ENCODE measurements around the gene KLHL35.

KLHL35 gene

DNA sequence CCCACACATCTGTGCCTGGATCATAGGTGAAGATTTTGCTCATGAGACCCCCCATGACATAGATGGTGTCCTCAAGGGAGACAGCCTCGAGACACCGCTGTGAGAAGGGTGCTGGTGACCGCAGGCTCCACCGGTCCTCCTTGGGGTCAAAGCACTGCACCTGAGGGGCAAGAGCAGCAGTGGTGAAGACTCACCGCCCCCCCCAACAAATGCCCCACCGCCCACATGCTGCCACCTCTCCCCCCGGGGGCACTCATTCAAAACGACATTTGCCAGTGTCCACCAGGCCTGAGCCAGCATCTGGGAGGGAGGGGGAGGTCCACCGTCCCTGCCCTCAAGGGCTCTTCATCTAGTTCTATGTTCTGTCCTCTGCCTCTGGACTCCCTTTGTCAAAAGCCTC, 9.3 kb downstream of the KLHL35 start:
- no peak for TF ChIP-seq SIN3A (IDR thresholded peaks at IDR 0.05; ENCODE audit: borderline replicate concordance, insufficient read depth, low read length)
- no peak for TF ChIP-seq TAF1 (IDR thresholded peaks at IDR 0.05; ENCODE audit: borderline replicate concordance, insufficient read depth, low read length)
- TF ChIP-seq POLR2AphosphoS5 (IDR thresholded peaks at IDR 0.05; ENCODE audit: low read depth, low read length): no peak
- no peak for TF ChIP-seq FOXP2 (optimal IDR thresholded peaks at IDR 0.05; ENCODE audit: borderline replicate concordance, extremely low read depth, extremely low read length, insufficient read depth)
- TF ChIP-seq REST (IDR thresholded peaks at IDR 0.05; ENCODE audit: insufficient read depth in 1 of 2, low read depth in 2 of 2, low read length in 2 of 2): no peak

DNA sequence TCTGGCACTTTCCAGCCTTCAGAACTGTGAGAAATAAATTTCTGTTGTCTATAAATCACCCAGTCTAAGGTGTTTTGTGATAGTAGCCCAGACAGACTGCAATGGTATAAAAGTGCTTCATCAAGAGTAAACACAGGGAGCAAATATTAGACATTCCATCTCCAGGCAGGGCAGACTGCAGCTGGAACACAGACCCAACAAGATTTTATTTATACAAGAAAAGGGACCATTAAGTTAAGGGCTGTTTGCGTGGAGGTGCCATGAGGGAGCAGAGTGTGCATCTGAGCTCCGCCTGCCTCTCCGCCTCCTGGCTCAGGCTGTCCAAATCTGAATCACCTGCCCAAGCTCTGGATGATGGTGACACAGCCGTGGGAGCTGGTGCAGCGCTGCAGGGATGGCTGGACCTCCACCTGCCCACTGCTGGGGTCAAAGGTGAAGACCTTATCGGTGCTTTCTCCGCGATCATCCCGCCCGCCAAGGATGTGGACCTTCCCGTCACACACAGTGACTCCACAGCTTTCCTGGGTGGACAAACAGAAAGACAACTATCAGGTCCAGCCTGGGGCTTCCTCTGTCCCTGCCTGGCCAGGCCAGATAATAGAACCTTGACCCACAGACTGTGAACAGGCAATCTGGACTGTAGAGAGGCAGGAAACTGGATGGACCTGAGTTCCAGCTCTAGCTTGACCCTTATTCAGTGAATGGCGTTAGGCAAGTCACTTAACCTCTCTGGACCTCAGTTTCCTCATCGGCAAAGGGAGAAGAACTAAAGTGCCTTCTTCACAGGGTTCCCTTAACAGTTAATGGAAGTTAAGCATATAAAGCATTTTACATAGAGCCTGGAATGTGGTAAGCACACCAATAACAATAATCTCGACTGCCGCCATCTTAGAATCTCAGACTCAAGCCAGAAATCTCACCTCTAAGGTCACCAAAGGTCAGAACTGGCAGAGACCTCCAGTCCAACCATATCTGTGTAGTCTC, 10.5 kb downstream of the KLHL35 start:
- TF ChIP-seq REST (IDR thresholded peaks at IDR 0.05; ENCODE audit: insufficient read depth in 1 of 2, low read depth in 2 of 2, low read length in 2 of 2) (no peak), SIN3A (IDR thresholded peaks at IDR 0.05; ENCODE audit: borderline replicate concordance, insufficient read depth, low read length) (no peak), FOXP2 (optimal IDR thresholded peaks at IDR 0.05; ENCODE audit: borderline replicate concordance, extremely low read depth, extremely low read length, insufficient read depth) (no peak), TAF1 (IDR thresholded peaks at IDR 0.05; ENCODE audit: borderline replicate concordance, insufficient read depth, low read length) (no peak), POLR2AphosphoS5 (IDR thresholded peaks at IDR 0.05; ENCODE audit: low read depth, low read length) (no peak)

DNA sequence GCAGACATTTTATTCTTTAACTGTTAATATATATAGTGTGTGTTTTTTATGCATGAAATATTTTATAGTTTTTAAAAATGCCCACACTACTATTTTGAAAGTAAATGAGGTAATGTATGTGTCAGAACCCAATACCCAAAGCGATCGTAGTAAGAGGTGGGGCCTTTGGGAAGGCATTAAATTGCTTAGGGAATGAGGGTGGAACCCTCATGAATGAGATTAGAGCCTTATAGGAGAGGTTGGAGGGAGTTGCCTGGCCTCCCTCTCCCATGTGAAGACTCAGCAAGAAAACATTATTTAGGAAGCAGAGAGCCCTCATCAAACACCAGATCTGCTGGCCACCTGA, 11.1 kb downstream of the KLHL35 start:
- TF ChIP-seq REST (IDR thresholded peaks at IDR 0.05; ENCODE audit: insufficient read depth in 1 of 2, low read depth in 2 of 2, low read length in 2 of 2) (no peak), TAF1 (IDR thresholded peaks at IDR 0.05; ENCODE audit: borderline replicate concordance, insufficient read depth, low read length) (no peak), POLR2AphosphoS5 (IDR thresholded peaks at IDR 0.05; ENCODE audit: low read depth, low read length) (no peak), FOXP2 (optimal IDR thresholded peaks at IDR 0.05; ENCODE audit: borderline replicate concordance, extremely low read depth, extremely low read length, insufficient read depth) (no peak), SIN3A (IDR thresholded peaks at IDR 0.05; ENCODE audit: borderline replicate concordance, insufficient read depth, low read length) (no peak)

DNA sequence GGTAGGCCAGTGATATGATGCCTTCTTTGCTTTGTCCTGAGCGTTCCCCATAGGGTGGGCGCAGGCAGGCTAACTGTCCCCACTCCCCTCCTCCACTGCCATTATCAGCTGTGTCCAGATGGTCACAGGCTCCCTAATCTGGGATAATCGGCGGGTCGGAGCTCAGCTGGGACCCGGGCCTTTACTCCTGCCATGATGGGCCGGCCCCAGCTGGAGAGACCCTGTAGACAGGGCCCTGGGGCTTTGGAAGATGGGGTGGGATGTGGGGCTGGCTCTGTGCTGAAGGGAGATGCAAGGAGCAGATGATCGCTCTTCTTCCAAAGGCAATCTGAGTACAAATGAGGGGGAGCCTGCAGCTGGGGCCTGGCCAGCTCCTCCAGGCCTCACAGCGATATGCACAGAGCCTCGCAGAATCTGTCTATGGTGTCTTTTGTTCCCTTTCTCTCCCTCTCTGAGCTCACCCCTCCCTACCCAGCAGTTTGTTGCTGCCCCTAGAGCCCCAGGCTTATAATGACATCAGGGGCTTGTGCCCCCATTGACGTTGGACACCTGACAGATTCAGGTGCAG, 11.9 kb downstream of the KLHL35 start:
- TF ChIP-seq SIN3A (IDR thresholded peaks at IDR 0.05; ENCODE audit: borderline replicate concordance, insufficient read depth, low read length) (no peak), TAF1 (IDR thresholded peaks at IDR 0.05; ENCODE audit: borderline replicate concordance, insufficient read depth, low read length) (no peak), REST (IDR thresholded peaks at IDR 0.05; ENCODE audit: insufficient read depth in 1 of 2, low read depth in 2 of 2, low read length in 2 of 2) (no peak), FOXP2 (optimal IDR thresholded peaks at IDR 0.05; ENCODE audit: borderline replicate concordance, extremely low read depth, extremely low read length, insufficient read depth) (no peak), POLR2AphosphoS5 (IDR thresholded peaks at IDR 0.05; ENCODE audit: low read depth, low read length) (no peak)

All from PFSK-1 (cell line).